Activated CD4-positive, alpha-beta memory T cell treated with anti-CD3 and anti-CD28 coated beads for 36 hours (primary cell): Measurements from ENCODE around the gene NOTCH4. TPM values are rescaled to one million over a fixed set of nuclear protein-coding genes. Genes with fewer than 3 reads are reported as not detected.
A peak's percentile ranks its signal among the peaks of the same experiment; 100 is the strongest.

Experiments
- CTCF ChIA-PET: fragments of 350-600 bp; sonication (Branson Sonifier 250); formaldehyde crosslinking; loops from one replicate; lab custom pipeline; 2021; ENCODE audit warnings: antibody characterized with exemption, inconsistent platforms; lab: Charles Lee
- POLR2A ChIA-PET: fragments of 350-600 bp; sonication (Branson Sonifier 250); formaldehyde crosslinking; loops from one replicate; lab custom pipeline; 2021; ENCODE audit warnings: antibody characterized with exemption; lab: Charles Lee
- DNase-seq: peaks from one replicate; pipeline ENCODE4 v3.0.0-alpha.2; 2020
- H3K27ac Mint-ChIP-seq: one replicate; pipeline ENCODE4 v1.8.0; 2021; ENCODE audit warnings: mixed read lengths
- H3K27me3 Mint-ChIP-seq: one replicate; pipeline ENCODE4 v1.8.0; 2021; ENCODE audit warnings: mixed read lengths
- H3K36me3 Mint-ChIP-seq: one replicate; pipeline ENCODE4 v1.8.0; 2021; ENCODE audit warnings: mixed read lengths
- H3K4me1 Mint-ChIP-seq: one replicate; pipeline ENCODE4 v1.8.0; 2021; ENCODE audit warnings: low read depth, mixed read lengths
- H3K4me3 Mint-ChIP-seq: one replicate; pipeline ENCODE4 v1.8.0; 2021; ENCODE audit warnings: mild to moderate bottlenecking, mixed read lengths
- H3K9me3 Mint-ChIP-seq: one replicate; pipeline ENCODE4 v1.8.0; 2021; ENCODE audit warnings: mixed read lengths
- intact Hi-C: fragments of 100-400 bp; cut with micrococcal nuclease; formaldehyde crosslinking; loops from one replicate; pipeline ENCODE4 v1.15.1; 2023
- total RNA-seq, 2 experiments: library from RNA; stranded (reverse); gene quantifications; one replicate each; pipeline ENCODE4 v1.2.3, GENCODE V29; 2021

The NOTCH4 gene
- total RNA-seq, 2 experiments from 2014 or later: 0.31 to 0.51 TPM

GRCh38 chr6:32153564-32154513 is 70.0 kb downstream of the NOTCH4 start, which contains the start of gene PPT2:
Gene PPT2 (plus strand): TSS chr6:32154141. CDS start chr6:32154595, 454 bp downstream.
- no peaks in the 10 kb centered on the region for H3K9me3 Mint-ChIP-seq
- peaks cover 10% of the 10 kb centered on the region for H3K36me3 Mint-ChIP-seq
- peaks cover 17% of the 10 kb centered on the region for H3K27me3 Mint-ChIP-seq
- peak within 1 kb of the TSS; percentile 79 for H3K27ac Mint-ChIP-seq
- peak; percentile 87 for DNase-seq
- ChIA-PET CTCF (interaction anchor here (1.1 to 1.3 kb wide), 7 partner anchors 11 to 106 kb away, joined by 3 to 10 read pairs (median 4); partner anchors contain the start of genes ATF6B, EGFL8 and FKBPL), POLR2A (interaction anchor here (1.1 to 1.3 kb wide), 2 partner anchors 24 to 26 kb away, joined by 6 read pairs; partner anchors contain the start of genes ATF6B and FKBPL)
- intact Hi-C loops: loop anchor here (1.0 kb wide), 4 partner anchors 24 to 67 kb away; partner anchors contain the start of genes ATF6B and RNF5
- H3K4me1 Mint-ChIP-seq: peaks cover 35% of the 10 kb centered on the region
- peak within 1 kb of the TSS; percentile 98 for H3K4me3 Mint-ChIP-seq

- no peak overlapping the region for H3K27ac Mint-ChIP-seq
- peaks cover 41% of the 10 kb centered on the region for H3K4me1 Mint-ChIP-seq
- POLR2A ChIA-PET: interaction anchor here (0.6 kb wide), 1 partner anchor 18 kb away, joined by 3 read pairs; no protein-coding TSS in a partner anchor
- peaks cover 24% of the 10 kb centered on the region for H3K27me3 Mint-ChIP-seq
- no peak for DNase-seq
- peak overlapping the region; percentile 98 for H3K4me3 Mint-ChIP-seq
- H3K9me3 Mint-ChIP-seq: no peaks in the 10 kb centered on the region
- intact Hi-C loops: no loop called here
- H3K36me3 Mint-ChIP-seq: peaks cover 10% of the 10 kb centered on the region
- CTCF ChIA-PET: interaction anchor here (1.7 to 1.8 kb wide), 2 partner anchors 34 to 42 kb away, joined by 6 to 7 read pairs; no protein-coding TSS in a partner anchor
Measured at GRCh38 chr6:32152769-32153563, 70.9 kb downstream of the NOTCH4 start.

GRCh38 chr6:32151863-32152768 is 71.8 kb downstream of the NOTCH4 start, which contains the start of gene PRRT1:
Gene PRRT1 (minus strand): TSS chr6:32151939. CDS start chr6:32151827, 112 bp downstream.
- DNase-seq: no peak
- peaks cover 3% of the 10 kb centered on the region for H3K36me3 Mint-ChIP-seq
- H3K27ac Mint-ChIP-seq: no peak within 1 kb of the TSS
- H3K27me3 Mint-ChIP-seq: peaks cover 30% of the 10 kb centered on the region
- intact Hi-C loops: no loop called here
- no peaks in the 10 kb centered on the region for H3K9me3 Mint-ChIP-seq
- peaks cover 41% of the 10 kb centered on the region for H3K4me1 Mint-ChIP-seq
- H3K4me3 Mint-ChIP-seq: no peak within 1 kb of the TSS
- ChIA-PET CTCF (interaction anchor here (1.7 to 1.8 kb wide), 2 partner anchors 33 to 43 kb away, joined by 6 to 7 read pairs; no protein-coding TSS in a partner anchor), POLR2A (interaction anchor here (0.6 kb wide), 1 partner anchor 17 kb away, joined by 3 read pairs; no protein-coding TSS in a partner anchor)

GRCh38 chr6:32151181-32151862 is 72.5 kb downstream of the NOTCH4 start:
- H3K36me3 Mint-ChIP-seq: peaks cover 3% of the 10 kb centered on the region
- peaks cover 30% of the 10 kb centered on the region for H3K27me3 Mint-ChIP-seq
- no peak overlapping the region for H3K4me3 Mint-ChIP-seq
- no peaks in the 10 kb centered on the region for H3K9me3 Mint-ChIP-seq
- peaks cover 41% of the 10 kb centered on the region for H3K4me1 Mint-ChIP-seq
- intact Hi-C loops: no loop called here
- POLR2A ChIA-PET: interaction anchor here (0.6 kb wide), 1 partner anchor 46 kb away, joined by 3 read pairs; no protein-coding TSS in a partner anchor
- no peak for DNase-seq
- H3K27ac Mint-ChIP-seq: no peak overlapping the region
- CTCF ChIA-PET: interaction anchor here (1.7 to 1.8 kb wide), 2 partner anchors 33 to 44 kb away, joined by 6 to 7 read pairs; no protein-coding TSS in a partner anchor

- H3K36me3 Mint-ChIP-seq: peaks cover 3% of the 10 kb centered on the region
Measured at GRCh38 chr6:32149932-32150870, 73.7 kb downstream of the NOTCH4 start.

GRCh38 chr6:32149092-32149755 is 74.6 kb downstream of the NOTCH4 start:
- ChIA-PET POLR2A (interaction anchor here (1.5 kb wide), 1 partner anchor 44 kb away, joined by 3 read pairs; no protein-coding TSS in a partner anchor), CTCF (interaction anchor here (0.9 to 1.5 kb wide), 3 partner anchors 10 to 46 kb away, joined by 3 to 5 read pairs (median 4); no protein-coding TSS in a partner anchor)
- intact Hi-C loops: loop anchor here (2.0 kb wide), 1 partner anchor 46 kb away; no protein-coding TSS in a partner anchor
- no peaks in the 10 kb centered on the region for H3K9me3 Mint-ChIP-seq
- peak; percentile 22 for DNase-seq
- peaks cover 29% of the 10 kb centered on the region for H3K4me1 Mint-ChIP-seq
- peak overlapping the region; percentile 76 for H3K4me3 Mint-ChIP-seq
- peaks cover 3% of the 10 kb centered on the region for H3K36me3 Mint-ChIP-seq
- no peak overlapping the region for H3K27ac Mint-ChIP-seq
- peaks cover 30% of the 10 kb centered on the region for H3K27me3 Mint-ChIP-seq

More at GRCh38 chr6:32149932-32150870, 73.7 kb downstream of the NOTCH4 start:
- H3K9me3 Mint-ChIP-seq: no peaks in the 10 kb centered on the region
- no peak overlapping the region for H3K4me3 Mint-ChIP-seq
- CTCF ChIA-PET: no interaction called here
- H3K27ac Mint-ChIP-seq: peak overlapping the region; percentile 26
- DNase-seq: no peak
- POLR2A ChIA-PET: no interaction called here
- H3K27me3 Mint-ChIP-seq: peaks cover 30% of the 10 kb centered on the region
- intact Hi-C loops: loop anchor here (2.0 kb wide), 1 partner anchor 45 kb away; no protein-coding TSS in a partner anchor
- peaks cover 37% of the 10 kb centered on the region for H3K4me1 Mint-ChIP-seq

GRCh38 chr6:32148289-32149091 is 75.4 kb downstream of the NOTCH4 start:
- peak overlapping the region; percentile 76 for H3K4me3 Mint-ChIP-seq
- ChIA-PET POLR2A (interaction anchor here (1.5 kb wide), 1 partner anchor 44 kb away, joined by 3 read pairs; no protein-coding TSS in a partner anchor), CTCF (interaction anchor here (0.7 to 1.5 kb wide), 5 partner anchors 10 to 97 kb away, joined by 3 to 5 read pairs (median 4); no protein-coding TSS in a partner anchor)
- H3K27ac Mint-ChIP-seq: no peak overlapping the region
- peaks cover 28% of the 10 kb centered on the region for H3K4me1 Mint-ChIP-seq
- H3K9me3 Mint-ChIP-seq: no peaks in the 10 kb centered on the region
- peak; percentile 87 for DNase-seq
- intact Hi-C loops: loop anchor here (1.0 to 2.0 kb wide), 2 partner anchors 20 to 46 kb away; partner anchors contain the start of gene ATF6B
- peaks cover 30% of the 10 kb centered on the region for H3K27me3 Mint-ChIP-seq
- H3K36me3 Mint-ChIP-seq: no peaks in the 10 kb centered on the region
